ES-I3 (cell line): ENCODE data around the gene CALY.

Experiments
- H3K36me3 ChIP-seq: 2 replicates; pipeline ENCODE4 v1.6.1; 2013; ENCODE audit warnings: mild to moderate bottlenecking, low read length, control low read depth, moderate library complexity; ENCODE audit not compliant: insufficient read depth
- H3K4me1 ChIP-seq: 2 replicates; pipeline ENCODE4 v1.6.1; 2013; ENCODE audit warnings: mild to moderate bottlenecking, control low read depth, low read length; ENCODE audit not compliant: insufficient read depth
- H3K9ac ChIP-seq: 2 replicates; pipeline ENCODE4 v1.6.1; 2013; ENCODE audit warnings: low read depth, mild to moderate bottlenecking, low read length, moderate library complexity
- H3K9me3 ChIP-seq: 2 replicates; pipeline ENCODE4 v1.6.1; 2013; ENCODE audit warnings: mild to moderate bottlenecking, low read length, moderate library complexity; ENCODE audit not compliant: control insufficient read depth, insufficient read depth

The CALY gene

GRCh38 chr10:133292919-133293809 is 43.5 kb downstream of the CALY start:
- H3K4me1 ChIP-seq: no peaks in the 10 kb centered on the region
- no peak overlapping the region for H3K9ac ChIP-seq
- H3K9me3 ChIP-seq: no peaks in the 10 kb centered on the region
- H3K36me3 ChIP-seq: peaks cover 18% of the 10 kb centered on the region; the same call in 1 of the 2 replicates

GRCh38 chr10:133289761-133290160 is 46.9 kb downstream of the CALY start:
- Histone ChIP-seq H3K36me3 (peaks cover 13% of the 10 kb centered on the region), H3K9ac (no peak overlapping the region), H3K4me1 (no peaks in the 10 kb centered on the region), H3K9me3 (no peaks in the 10 kb centered on the region)

GRCh38 chr10:133287832-133288500 is 48.7 kb downstream of the CALY start:
- Histone ChIP-seq H3K9me3 (no peaks in the 10 kb centered on the region), H3K4me1 (no peaks in the 10 kb centered on the region), H3K36me3 (peaks cover 13% of the 10 kb centered on the region), H3K9ac (no peak overlapping the region)

- no peak overlapping the region for H3K9ac ChIP-seq
- no peaks in the 10 kb centered on the region for H3K9me3 ChIP-seq
- H3K36me3 ChIP-seq: peaks cover 7% of the 10 kb centered on the region
- no peaks in the 10 kb centered on the region for H3K4me1 ChIP-seq
Observed at GRCh38 chr10:133286366-133286765, 50.3 kb downstream of the CALY start.

GRCh38 chr10:133285217-133285616 is 51.5 kb downstream of the CALY start:
- Histone ChIP-seq H3K9me3 (no peaks in the 10 kb centered on the region), H3K36me3 (peaks cover 5% of the 10 kb centered on the region), H3K9ac (no peak overlapping the region), H3K4me1 (no peaks in the 10 kb centered on the region)

- Histone ChIP-seq H3K9ac (no peak overlapping the region), H3K4me1 (no peaks in the 10 kb centered on the region), H3K36me3 (peaks cover 9% of the 10 kb centered on the region), H3K9me3 (no peaks in the 10 kb centered on the region)
Observed at GRCh38 chr10:133283931-133284330, 52.8 kb downstream of the CALY start.

- peaks cover 4% of the 10 kb centered on the region for H3K36me3 ChIP-seq
Observed at GRCh38 chr10:133282846-133283390, 53.8 kb downstream of the CALY start.

GRCh38 chr10:133281628-133282372 is 54.9 kb downstream of the CALY start:
- peaks cover 4% of the 10 kb centered on the region for H3K36me3 ChIP-seq
- no peaks in the 10 kb centered on the region; the same call in 1 of the 2 replicates for H3K4me1 ChIP-seq

More at GRCh38 chr10:133282846-133283390, 53.8 kb downstream of the CALY start:
- Histone ChIP-seq H3K4me1 (no peaks in the 10 kb centered on the region; the same call in 1 of the 2 replicates), H3K9ac (no peak overlapping the region), H3K9me3 (no peaks in the 10 kb centered on the region)

GRCh38 chr10:133281084-133281483 is 55.6 kb downstream of the CALY start:
- H3K36me3 ChIP-seq: peaks cover 4% of the 10 kb centered on the region; the same call in 1 of the 2 replicates

More at GRCh38 chr10:133281628-133282372, 54.9 kb downstream of the CALY start:
- no peak overlapping the region for H3K9ac ChIP-seq
- H3K9me3 ChIP-seq: no peaks in the 10 kb centered on the region

GRCh38 chr10:133280391-133281059 is 56.2 kb downstream of the CALY start:
- no peaks in the 10 kb centered on the region for H3K9me3 ChIP-seq
- H3K4me1 ChIP-seq: no peaks in the 10 kb centered on the region; the same call in 1 of the 2 replicates
- H3K9ac ChIP-seq: no peak overlapping the region
- peaks cover 4% of the 10 kb centered on the region; the same call in 1 of the 2 replicates for H3K36me3 ChIP-seq

More at GRCh38 chr10:133281084-133281483, 55.6 kb downstream of the CALY start:
- no peaks in the 10 kb centered on the region for H3K9me3 ChIP-seq
- H3K9ac ChIP-seq: no peak overlapping the region
- H3K4me1 ChIP-seq: no peaks in the 10 kb centered on the region; the same call in 1 of the 2 replicates

- Histone ChIP-seq H3K4me1 (no peaks in the 10 kb centered on the region; the same call in 1 of the 2 replicates), H3K9ac (no peak overlapping the region), H3K36me3 (peaks cover 4% of the 10 kb centered on the region; the same call in 1 of the 2 replicates), H3K9me3 (no peaks in the 10 kb centered on the region)
Observed at GRCh38 chr10:133279326-133280226, 57.1 kb downstream of the CALY start.

GRCh38 chr10:133278577-133279265 is 58.0 kb downstream of the CALY start:
- no peaks in the 10 kb centered on the region; the same call in 1 of the 2 replicates for H3K4me1 ChIP-seq

More at GRCh38 chr10:133278577-133279265, 58.0 kb downstream of the CALY start:
- Histone ChIP-seq H3K36me3 (peaks cover 4% of the 10 kb centered on the region; the same call in 1 of the 2 replicates), H3K9me3 (no peaks in the 10 kb centered on the region), H3K9ac (no peak overlapping the region)
